Duodenal mucosa (tissue), 2 donors: ENCODE results near the gene SLC29A3.

ENCODE experiments used
- H3K27ac ChIP-seq: one replicate; pipeline ENCODE4 v1.7.0; 2013; ENCODE audit warnings: low read depth, low read length
- H3K27me3 ChIP-seq, 2 donors: one replicate each; pipeline ENCODE4 v1.7.0; 2013; ENCODE audit warnings: low read length in 2 of 2, control low read depth in 1 of 2; ENCODE audit not compliant: insufficient read depth in 2 of 2, control insufficient read depth in 1 of 2
- H3K36me3 ChIP-seq, 2 donors: one replicate each; pipeline ENCODE4 v1.7.0; 2013; ENCODE audit warnings: low read length in 2 of 2, control low read depth in 1 of 2; ENCODE audit not compliant: insufficient read depth in 2 of 2, control insufficient read depth in 1 of 2
- H3K4me1 ChIP-seq, 2 donors: one replicate each; pipeline ENCODE4 v1.7.0; 2013; ENCODE audit warnings: low read length in 2 of 2, control low read depth in 1 of 2; ENCODE audit not compliant: insufficient read depth in 2 of 2, control insufficient read depth in 1 of 2
- H3K4me3 ChIP-seq, 2 donors: one replicate each; pipeline ENCODE4 v1.7.0; 2013; ENCODE audit warnings: low read length in 2 of 2, low read depth in 1 of 2
- H3K9ac ChIP-seq, 2 donors: one replicate each; pipeline ENCODE4 v1.7.0; 2013; ENCODE audit warnings: low read length in 2 of 2, low read depth in 1 of 2
- H3K9me3 ChIP-seq, 2 donors: one replicate each; pipeline ENCODE4 v1.7.0; 2013; ENCODE audit warnings: low read length in 2 of 2, control low read depth in 1 of 2; ENCODE audit not compliant: control insufficient read depth in 1 of 2

Gene SLC29A3

GRCh38 chr10:71402005-71402404 lies 82.9 kb downstream of the SLC29A3 start:
- Histone ChIP-seq H3K9ac (no peak overlapping the region), H3K9me3 (no peaks in the 10 kb centered on the region), H3K4me3 (no peak overlapping the region), H3K27ac (no peak overlapping the region), H3K27me3 (peaks cover 40 to 41% of the 10 kb centered on the region in 2 donors), H3K4me1 (peaks cover 9 to 10% of the 10 kb centered on the region in 2 donors), H3K36me3 (no peaks in the 10 kb centered on the region)

GRCh38 chr10:71404503-71405295 lies 85.6 kb downstream of the SLC29A3 start:
- H3K36me3 ChIP-seq, result no peaks in the 10 kb centered on the region

DNA sequence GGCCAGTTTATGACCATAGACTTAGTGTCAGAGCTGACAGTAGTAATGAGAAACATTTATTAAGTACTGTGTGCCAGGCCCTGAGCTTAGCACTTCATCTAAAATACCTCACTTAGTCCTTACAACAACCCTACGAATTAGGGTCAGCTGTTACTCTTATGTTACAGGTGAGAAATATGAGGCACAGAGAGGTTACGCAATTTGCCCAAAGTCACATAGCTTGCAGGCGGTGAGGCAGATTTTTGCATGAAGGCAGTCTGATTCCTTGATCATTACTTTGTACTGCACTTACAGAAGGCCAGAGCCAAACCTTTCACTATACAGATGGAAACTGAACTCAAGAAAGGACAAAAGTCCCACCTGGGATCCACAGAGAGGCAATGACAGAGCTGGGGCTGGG lies 87.8 kb downstream of the SLC29A3 start:
- Histone ChIP-seq H3K27me3 (peaks cover 4% of the 10 kb centered on the region in 2 donors), H3K4me3 (no peak overlapping the region), H3K9ac (no peak overlapping the region), H3K36me3 (no peaks in the 10 kb centered on the region), H3K9me3 (no peaks in the 10 kb centered on the region), H3K27ac (no peak overlapping the region), H3K4me1 (no peaks in the 10 kb centered on the region)

More at GRCh38 chr10:71404503-71405295, 85.6 kb downstream of the SLC29A3 start:
- Histone ChIP-seq H3K4me3 (no peak overlapping the region), H3K27me3 (peaks cover 16% of the 10 kb centered on the region in 2 donors), H3K27ac (no peak overlapping the region), H3K9me3 (no peaks in the 10 kb centered on the region), H3K4me1 (no peaks in the 10 kb centered on the region), H3K9ac (no peak overlapping the region)

DNA sequence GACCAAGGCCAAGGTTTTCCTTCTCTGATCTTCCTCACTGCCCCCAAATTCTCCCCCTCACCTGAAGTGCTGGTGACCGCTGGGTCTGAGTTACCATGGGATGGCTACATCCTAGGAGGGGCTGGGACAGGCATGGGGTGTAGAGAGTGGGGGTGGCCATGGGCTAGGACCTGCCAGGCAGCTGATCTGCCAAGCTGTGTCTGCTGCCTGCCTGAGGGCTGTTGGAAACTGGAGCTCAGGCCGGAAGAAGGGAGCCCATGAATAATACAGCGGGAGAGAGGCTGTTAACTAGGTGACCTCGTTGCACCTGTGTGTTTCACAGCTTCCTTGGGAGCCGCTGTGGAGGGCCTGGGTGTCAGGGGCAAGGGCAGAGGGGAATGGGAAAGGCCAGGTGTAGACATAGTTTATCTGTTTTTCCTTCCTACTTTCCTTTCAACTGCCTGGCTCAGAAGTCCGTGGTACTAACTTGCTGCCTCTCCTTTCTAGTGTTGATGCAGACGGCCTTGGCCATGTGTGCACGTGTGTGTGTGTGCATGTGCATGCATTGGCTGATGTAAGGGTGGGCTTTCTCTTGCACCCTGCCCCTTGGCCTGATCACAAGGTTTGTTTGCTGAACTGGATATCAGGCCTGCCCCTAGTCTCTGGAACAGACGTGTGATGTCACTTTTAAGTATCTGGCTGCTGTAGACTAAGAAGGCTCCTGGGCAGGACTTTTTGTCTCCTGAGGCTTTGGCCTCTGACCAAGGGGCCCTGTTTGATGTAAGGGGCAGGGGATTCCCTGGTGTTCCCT lies 89.6 kb downstream of the SLC29A3 start:
- peaks cover 4% of the 10 kb centered on the region in 2 donors for H3K27me3 ChIP-seq
- no peaks in the 10 kb centered on the region for H3K36me3 ChIP-seq
- no peak overlapping the region for H3K9ac ChIP-seq
- no peak overlapping the region for H3K4me3 ChIP-seq
- H3K4me1 ChIP-seq, result no peaks in the 10 kb centered on the region
- no peaks in the 10 kb centered on the region for H3K9me3 ChIP-seq
- H3K27ac ChIP-seq, result no peak overlapping the region

- Histone ChIP-seq H3K4me1 (no peaks in the 10 kb centered on the region), H3K4me3 (no peak overlapping the region), H3K36me3 (no peaks in the 10 kb centered on the region), H3K27me3 (peaks cover 4% of the 10 kb centered on the region in 2 donors), H3K9ac (no peak overlapping the region), H3K9me3 (no peaks in the 10 kb centered on the region), H3K27ac (no peak overlapping the region)
Measured at GRCh38 chr10:71409516-71410104, 90.6 kb downstream of the SLC29A3 start.
